HepG2 (cell line): ENCODE measurements around the gene SLC43A1. TPM values are rescaled to one million over a fixed set of nuclear protein-coding genes. Genes with fewer than 3 reads are reported as not detected.

Experiments
- ATAC-seq: fragments of 200-7000 bp; cut with Tn5 transposase; 3 replicates; pipeline ENCODE4 v1.9.1; 2020; ENCODE audit warnings: mild to moderate bottlenecking, moderate library complexity
- BruUV-seq: library from RNA; stranded (reverse); fragments of 400-500 nt; replicated peaks from 2 replicates; lab custom pipeline; 2021; lab: Mats Ljungman, UMichigan
- CTCF ChIA-PET: fragments of 300-600 bp; formaldehyde crosslinking; extraction: SDS; loops from one replicate; lab custom pipeline; 2021; ENCODE audit warnings: low total read pairs, inconsistent platforms, low intra/inter-chr PET ratio; lab: Yijun Ruan, JAX
- POLR2A ChIA-PET: fragments of 350-600 bp; sonication (Branson Sonifier 250); formaldehyde crosslinking; loops from one replicate; lab custom pipeline; 2020; ENCODE audit warnings: antibody characterized with exemption, inconsistent platforms; lab: Yijun Ruan, JAX
- DNase-seq: peaks from one replicate; pipeline ENCODE4 v3.0.0-alpha.2; 2015; ENCODE audit warnings: low spot score
- FAIRE-seq: peaks from 3 replicates; lab custom pipeline; 2011; peaks lifted over from hg19 to GRCh38; lab: Jason Lieb, UNC
- H2AFZ ChIP-seq: one replicate; pipeline ENCODE4 v1.6.1; 2011; ENCODE audit warnings: low read length, inconsistent platforms
- H3K27ac ChIP-seq: fragments of 300-600 bp; 3 replicates; pipeline ENCODE4 v1.8.0; 2011; ENCODE audit warnings: mixed run types, mild to moderate bottlenecking, mixed read lengths, low read length, inconsistent platforms; ENCODE audit not compliant: insufficient read depth; ENCODE audit errors: extremely low read length
- H3K27me3 ChIP-seq, 2 experiments: fragments of 200-600 bp in 1 of 2; 2 replicates in 1 of 2; 3 replicates in 1 of 2; pipeline versions ENCODE4 v1.6.0 to v1.8.0; 2011; ENCODE audit warnings: low read length in 2 of 2, mild to moderate bottlenecking in 2 of 2, moderate library complexity in 2 of 2, inconsistent platforms in 1 of 2; ENCODE audit not compliant: insufficient read depth in 2 of 2, control insufficient read depth in 1 of 2
- H3K36me3 ChIP-seq, 2 experiments: fragments of 200-600 bp in 1 of 2; replicated peaks in 1 of 2; 2 replicates in 1 of 2; 3 replicates in 1 of 2; pipeline versions ENCODE4 v1.5.1 to v1.8.0; 2011; ENCODE audit warnings: low read length in 2 of 2, inconsistent platforms in 1 of 2; ENCODE audit not compliant: insufficient read depth in 2 of 2, control insufficient read depth in 1 of 2
- H3K4me1 ChIP-seq: 2 replicates; pipeline ENCODE4 v1.5.1; 2012; ENCODE audit warnings: low read length, inconsistent platforms; ENCODE audit not compliant: insufficient read depth
- H3K4me2 ChIP-seq: 2 replicates; pipeline ENCODE4 v1.6.0; 2011; ENCODE audit warnings: low read depth, low read length, inconsistent platforms
- H3K4me3 ChIP-seq, 3 experiments: fragments of 200-600 bp in 1 of 3; sonication (generic), shearing (Covaris generic) in 1 of 3; replicated peaks in 1 of 3; 2 replicates each; pipeline ENCODE4 v1.5.1; 2011 to 2016; ENCODE audit warnings: low read length in 3 of 3, inconsistent platforms in 2 of 3, low read depth in 2 of 3, mild to moderate bottlenecking in 2 of 3, control low read depth in 1 of 3, mixed read lengths in 1 of 3; ENCODE audit not compliant: insufficient read depth in 1 of 3
- H3K79me2 ChIP-seq: one replicate; pipeline ENCODE4 v1.6.1; 2011; ENCODE audit warnings: low read length, inconsistent platforms; ENCODE audit not compliant: insufficient read depth
- H3K9ac ChIP-seq: 2 replicates; pipeline ENCODE4 v1.6.0; 2011; ENCODE audit warnings: mild to moderate bottlenecking, low read depth, low read length, inconsistent platforms; ENCODE audit not compliant: insufficient read depth
- H3K9me3 ChIP-seq: 2 replicates; pipeline ENCODE4 v1.5.1; 2012; ENCODE audit warnings: mild to moderate bottlenecking, low read length
- H4K20me1 ChIP-seq: 2 replicates; pipeline ENCODE4 v1.6.0; 2011; ENCODE audit warnings: inconsistent platforms, mild to moderate bottlenecking, low read length, moderate library complexity; ENCODE audit not compliant: insufficient read depth
- CBFB ChIP-seq: sonication (generic); formaldehyde crosslinking; IDR thresholded peaks from 2 replicates; pipeline ENCODE4 v1.4.0; 2020; ENCODE audit warnings: missing genetic modification reagents
- CEBPB ChIP-seq: IDR thresholded peaks from 2 replicates; pipeline ENCODE4 v1.6.1; 2011; ENCODE audit warnings: low read depth, low read length, improper control_type of control experiment, borderline replicate concordance
- CREM ChIP-seq, 2 experiments: sonication (generic) in 1 of 2; formaldehyde crosslinking in 1 of 2; IDR thresholded peaks; 2 replicates each; pipeline versions ENCODE4 v1.4.0 to v1.6.1; 2016 to 2020; ENCODE audit warnings: antibody characterized with exemption in 1 of 2, mild to moderate bottlenecking in 1 of 2, missing genetic modification reagents in 1 of 2
- FOSL1 ChIP-seq: sonication (generic); formaldehyde crosslinking; IDR thresholded peaks from 2 replicates; pipeline ENCODE4 v1.9.0; 2021; ENCODE audit warnings: missing genetic modification reagents, borderline replicate concordance
- HOXA3 ChIP-seq: sonication (generic); formaldehyde crosslinking; IDR thresholded peaks from 2 replicates; pipeline ENCODE4 v1.5.0; 2020; ENCODE audit warnings: missing genetic modification reagents
- MBD4 ChIP-seq: IDR thresholded peaks from 2 replicates; pipeline ENCODE4 v1.6.1; 2012; ENCODE audit warnings: low read length, inconsistent platforms, borderline replicate concordance
- NAIF1 ChIP-seq: sonication (generic); formaldehyde crosslinking; IDR thresholded peaks from 2 replicates; pipeline ENCODE4 v1.5.0; 2020; ENCODE audit warnings: mild to moderate bottlenecking, missing genetic modification reagents, borderline replicate concordance
- SAP130 ChIP-seq: IDR thresholded peaks from 2 replicates; pipeline ENCODE4 v1.6.1; 2016; ENCODE audit warnings: low read depth
- TBL1XR1 ChIP-seq: fragments of 150-350 bp; IDR thresholded peaks from 2 replicates; pipeline ENCODE4 v1.6.1; 2014; ENCODE audit warnings: borderline replicate concordance, low read length; ENCODE audit not compliant: partially characterized antibody
- TEAD3 ChIP-seq: optimal IDR thresholded peaks from 2 replicates; pipeline ENCODE3; 2016; ENCODE audit warnings: borderline replicate concordance
- TSC22D2 ChIP-seq: sonication (generic); formaldehyde crosslinking; IDR thresholded peaks from 2 replicates; pipeline ENCODE4 v1.5.1; 2020; ENCODE audit warnings: missing genetic modification reagents, mild to moderate bottlenecking, borderline replicate concordance
- YY1 ChIP-seq: IDR thresholded peaks from 2 replicates; pipeline ENCODE4 v1.6.1; 2011; ENCODE audit warnings: low read length, low read depth, moderate library complexity, mild to moderate bottlenecking; ENCODE audit not compliant: insufficient read depth, insufficient replicate concordance
- ZNF326 ChIP-seq: sonication (generic); formaldehyde crosslinking; IDR thresholded peaks from 2 replicates; pipeline ENCODE4 v1.4.0; 2020; ENCODE audit warnings: missing genetic modification reagents, borderline replicate concordance
- ZNF766 ChIP-seq: sonication (generic); formaldehyde crosslinking; IDR thresholded peaks from 2 replicates; pipeline ENCODE4 v1.5.0; 2020; ENCODE audit warnings: missing genetic modification reagents, borderline replicate concordance
- WGBS: methylation state at CpG from one replicate; pipeline ENCODE4 v1.1.6; 2017; ENCODE audit warnings: low lambda C conversion rate; 5-methylcytosine and 5-hydroxymethylcytosine counted together
- in situ Hi-C: cut with HindIII; loops from 2 replicates; pipeline ENCODE4 v1.10.0; 2017; ENCODE audit warnings: low pct_unique_long_range_greater_than_20kb; ENCODE audit not compliant: extremely low pct_ligation_motif_present
- intact Hi-C: fragments of 100-400 bp; cut with micrococcal nuclease; formaldehyde crosslinking; loops from one replicate; pipeline ENCODE4 v1.10.0; 2022; ENCODE audit not compliant: unreplicated experiment
- polyA plus RNA-seq, 8 experiments: library from polyadenylated mRNA; depleted of rRNA in 3 of 8; stranded (reverse) in 7 of 8; unstranded in 1 of 8; fragments of >200 nt; fragmentation: Illumina TruSeq in 4 of 8; extraction: Trizol in 4 of 8; gene quantifications; 2 replicates each; pipeline versions ENCODE4 v1.2.1 to v1.2.3, GENCODE V29; 2011 to 2016; ENCODE audit warnings: low read depth in 4 of 8, missing spikeins in 1 of 8, mixed read lengths in 1 of 8; ENCODE audit not compliant: insufficient read depth in 1 of 8
- total RNA-seq, 5 experiments: library from RNA; depleted of rRNA; stranded (reverse); fragments of >200 nt; fragmentation: Illumina TruSeq; extraction: Trizol; gene quantifications; 2 replicates each; pipeline ENCODE4 v1.2.3, GENCODE V29; 2016; ENCODE audit warnings: low read depth in 1 of 5
- TF ChIP-seq, protein P1 (sequence below): sonication (generic); formaldehyde crosslinking; IDR thresholded peaks from 2 replicates; pipeline ENCODE4 v1.5.0; 2020; ENCODE audit warnings: missing genetic modification reagents, mild to moderate bottlenecking, borderline replicate concordance
- TF ChIP-seq, protein P2 (sequence below): sonication (generic); formaldehyde crosslinking; IDR thresholded peaks from 2 replicates; pipeline ENCODE4 v1.4.0; 2020; ENCODE audit warnings: missing genetic modification reagents
- TF ChIP-seq, protein P3 (sequence below): sonication (generic); formaldehyde crosslinking; conservative IDR thresholded peaks from 2 replicates; pipeline ENCODE4 v1.8.0; 2022; ENCODE audit warnings: missing genetic modification reagents
- TF ChIP-seq, protein P4 (sequence below): sonication (generic); formaldehyde crosslinking; IDR thresholded peaks from 2 replicates; pipeline ENCODE4 v1.9.0; 2022; ENCODE audit warnings: low read depth, missing genetic modification reagents

The SLC43A1 gene
- total and polyA plus RNA-seq, 2 of the 13 experiments (the other 11 are each of a cell fraction or from before 2014, with no cell fraction given), result 72.3 to 87.6 TPM

DNA sequence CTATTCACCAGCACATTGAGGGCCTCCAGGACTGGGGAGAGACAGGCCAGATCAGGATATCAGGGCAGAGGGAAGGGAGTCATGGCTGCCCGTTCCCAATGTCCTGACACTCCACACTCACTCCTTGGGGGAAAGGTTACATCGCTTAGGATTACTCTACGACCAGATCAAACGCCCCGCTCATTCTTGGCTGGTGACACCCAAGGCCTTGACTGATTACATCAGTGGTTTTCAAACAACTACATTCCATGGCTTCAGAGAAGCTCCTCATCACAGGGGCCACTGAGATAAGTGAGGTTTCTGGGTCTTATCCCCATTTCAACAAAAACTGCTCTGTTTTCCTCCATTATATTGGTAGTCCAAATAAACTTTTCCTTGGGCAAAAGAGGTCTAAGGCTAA lies 37.0 kb upstream of the SLC43A1 start:
- no peaks in the 10 kb centered on the region for H3K79me2 ChIP-seq
- no peaks in the 10 kb centered on the region for H3K9me3 ChIP-seq
- no peaks in the 10 kb centered on the region for H4K20me1 ChIP-seq
- DNase-seq (peak; percentile 89), FAIRE-seq (peak; percentile 60), ATAC-seq (peak; percentile 79)
- CTCF ChIA-PET, result no interaction called here
- H3K9ac ChIP-seq, result no peak overlapping the region
- peaks cover 1 to 11% of the 10 kb centered on the region in 2 experiments; a peak in 1 of 5 replicates for H3K36me3 ChIP-seq
- POLR2A ChIA-PET, result interaction anchor here (0.9 to 2.1 kb wide), 6 partner anchors 10 to 61 kb away, joined by 3 to 7 read pairs (median 3); partner anchors contain the start of genes SERPING1 and UBE2L6
- WGBS, result 38% methylated on average over 5 of the region's 5 CpGs
- H2AFZ ChIP-seq, result no peak overlapping the region
- intact Hi-C loops, result no loop called here
- in situ Hi-C loops, result no loop called here
- peak overlapping the region; percentile 28 for H3K27ac ChIP-seq
- H3K4me3 ChIP-seq, result peak overlapping the region in 1 of 3 experiments; percentile 12; a peak in 1 of 6 replicates
- peak overlapping the region; percentile 24 for H3K4me2 ChIP-seq
- H3K27me3 ChIP-seq, result no peaks in the 10 kb centered on the region
- H3K4me1 ChIP-seq, result peaks cover 21% of the 10 kb centered on the region
- no TSS peak for BruUV-seq
- TF ChIP-seq NAIF1, result no peak
- TF ChIP-seq TSC22D2 (CRISPR knock-in tag), result no peak
- no peak for TF ChIP-seq TBL1XR1
- TF ChIP-seq, protein P1, sequence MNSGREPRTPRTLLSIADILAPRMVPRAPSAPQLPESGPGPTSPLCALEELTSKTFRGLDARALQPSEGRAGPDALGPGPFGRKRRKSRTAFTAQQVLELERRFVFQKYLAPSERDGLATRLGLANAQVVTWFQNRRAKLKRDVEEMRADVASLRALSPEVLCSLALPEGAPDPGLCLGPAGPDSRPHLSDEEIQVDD (CRISPR knock-in tag), result no peak
- TF ChIP-seq, protein P2, sequence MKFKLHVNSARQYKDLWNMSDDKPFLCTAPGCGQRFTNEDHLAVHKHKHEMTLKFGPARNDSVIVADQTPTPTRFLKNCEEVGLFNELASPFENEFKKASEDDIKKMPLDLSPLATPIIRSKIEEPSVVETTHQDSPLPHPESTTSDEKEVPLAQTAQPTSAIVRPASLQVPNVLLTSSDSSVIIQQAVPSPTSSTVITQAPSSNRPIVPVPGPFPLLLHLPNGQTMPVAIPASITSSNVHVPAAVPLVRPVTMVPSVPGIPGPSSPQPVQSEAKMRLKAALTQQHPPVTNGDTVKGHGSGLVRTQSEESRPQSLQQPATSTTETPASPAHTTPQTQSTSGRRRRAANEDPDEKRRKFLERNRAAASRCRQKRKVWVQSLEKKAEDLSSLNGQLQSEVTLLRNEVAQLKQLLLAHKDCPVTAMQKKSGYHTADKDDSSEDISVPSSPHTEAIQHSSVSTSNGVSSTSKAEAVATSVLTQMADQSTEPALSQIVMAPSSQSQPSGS (CRISPR knock-in tag), result peak; percentile 56
- TF ChIP-seq FOSL1 (CRISPR knock-in tag), result peak; percentile 68; the same call in 1 of the 2 replicates
- TF ChIP-seq TEAD3, result peak; percentile 90
- no peak for TF ChIP-seq ZNF326
- TF ChIP-seq CREM (IDR thresholded peaks at IDR 0.05), result peak; percentile 41; the same call in 1 of the 2 replicates
- no peak for TF ChIP-seq CREM (CRISPR knock-in tag; IDR thresholded peaks at IDR 0.05)
- TF ChIP-seq, protein P3, sequence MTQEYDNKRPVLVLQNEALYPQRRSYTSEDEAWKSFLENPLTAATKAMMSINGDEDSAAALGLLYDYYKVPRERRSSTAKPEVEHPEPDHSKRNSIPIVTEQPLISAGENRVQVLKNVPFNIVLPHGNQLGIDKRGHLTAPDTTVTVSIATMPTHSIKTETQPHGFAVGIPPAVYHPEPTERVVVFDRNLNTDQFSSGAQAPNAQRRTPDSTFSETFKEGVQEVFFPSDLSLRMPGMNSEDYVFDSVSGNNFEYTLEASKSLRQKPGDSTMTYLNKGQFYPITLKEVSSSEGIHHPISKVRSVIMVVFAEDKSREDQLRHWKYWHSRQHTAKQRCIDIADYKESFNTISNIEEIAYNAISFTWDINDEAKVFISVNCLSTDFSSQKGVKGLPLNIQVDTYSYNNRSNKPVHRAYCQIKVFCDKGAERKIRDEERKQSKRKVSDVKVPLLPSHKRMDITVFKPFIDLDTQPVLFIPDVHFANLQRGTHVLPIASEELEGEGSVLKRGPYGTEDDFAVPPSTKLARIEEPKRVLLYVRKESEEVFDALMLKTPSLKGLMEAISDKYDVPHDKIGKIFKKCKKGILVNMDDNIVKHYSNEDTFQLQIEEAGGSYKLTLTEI (CRISPR knock-in tag), result no peak
- TF ChIP-seq CEBPB, result 0 out of 2 replicates have a peak, but pooled peaks have one; percentile 8
- no peak for TF ChIP-seq ZNF766 (CRISPR knock-in tag)
- peak; percentile 35; the same call in 1 of the 2 replicates for TF ChIP-seq SAP130
- TF ChIP-seq YY1, result no peak
- no peak for TF ChIP-seq MBD4
- peak; percentile 38; the same call in 1 of the 2 replicates for TF ChIP-seq HOXA3 (CRISPR knock-in tag)
- TF ChIP-seq, protein P4, sequence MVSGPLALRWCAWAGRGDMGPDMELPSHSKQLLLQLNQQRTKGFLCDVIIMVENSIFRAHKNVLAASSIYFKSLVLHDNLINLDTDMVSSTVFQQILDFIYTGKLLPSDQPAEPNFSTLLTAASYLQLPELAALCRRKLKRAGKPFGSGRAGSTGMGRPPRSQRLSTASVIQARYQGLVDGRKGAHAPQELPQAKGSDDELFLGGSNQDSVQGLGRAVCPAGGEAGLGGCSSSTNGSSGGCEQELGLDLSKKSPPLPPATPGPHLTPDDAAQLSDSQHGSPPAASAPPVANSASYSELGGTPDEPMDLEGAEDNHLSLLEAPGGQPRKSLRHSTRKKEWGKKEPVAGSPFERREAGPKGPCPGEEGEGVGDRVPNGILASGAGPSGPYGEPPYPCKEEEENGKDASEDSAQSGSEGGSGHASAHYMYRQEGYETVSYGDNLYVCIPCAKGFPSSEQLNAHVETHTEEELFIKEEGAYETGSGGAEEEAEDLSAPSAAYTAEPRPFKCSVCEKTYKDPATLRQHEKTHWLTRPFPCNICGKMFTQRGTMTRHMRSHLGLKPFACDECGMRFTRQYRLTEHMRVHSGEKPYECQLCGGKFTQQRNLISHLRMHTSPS (CRISPR knock-in tag), result no peak
- TF ChIP-seq CBFB (CRISPR knock-in tag), result no peak
